Endodermal cell (in vitro differentiated cells): ENCODE measurements around the gene SIMC1. TPM values are rescaled to one million over a fixed set of nuclear protein-coding genes. Genes with fewer than 3 reads are reported as not detected.
"Not testable (repeated sequence)": the region's sequence is repeated elsewhere in the genome, so short reads cannot be mapped to it uniquely, and the experiment has no call there.

Experiments
- DNase-seq: peaks from one replicate; pipeline ENCODE4 v3.0.0-alpha.2; 2017
- H3K27ac ChIP-seq: 2 replicates; pipeline ENCODE4 v1.5.1; 2013; ENCODE audit warnings: mild to moderate bottlenecking, low read depth, low read length, moderate library complexity
- H3K27me3 ChIP-seq: 2 replicates; pipeline ENCODE4 v1.6.1; 2013; ENCODE audit warnings: mild to moderate bottlenecking, low read length, moderate library complexity; ENCODE audit not compliant: insufficient read depth, control insufficient read depth, poor library complexity, severe bottlenecking
- H3K36me3 ChIP-seq: 2 replicates; pipeline ENCODE4 v1.7.0; 2013; ENCODE audit warnings: mild to moderate bottlenecking, low read length, moderate library complexity; ENCODE audit not compliant: control insufficient read depth, insufficient read depth
- H3K4me1 ChIP-seq: one replicate; pipeline ENCODE4 v1.7.0; 2013; ENCODE audit warnings: low read length; ENCODE audit not compliant: control insufficient read depth, insufficient read depth
- H3K4me3 ChIP-seq: 2 replicates; pipeline ENCODE4 v1.5.1; 2013; ENCODE audit warnings: mild to moderate bottlenecking, low read length, moderate library complexity
- H3K9ac ChIP-seq: 2 replicates; pipeline ENCODE4 v1.6.1; 2013; ENCODE audit warnings: mild to moderate bottlenecking, low read length, moderate library complexity; ENCODE audit not compliant: poor library complexity, severe bottlenecking; ENCODE audit errors: extremely low read depth
- H3K9me3 ChIP-seq: 2 replicates; pipeline ENCODE4 v1.6.1; 2013; ENCODE audit warnings: mild to moderate bottlenecking, low read length, moderate library complexity; ENCODE audit not compliant: control insufficient read depth
- H3K27ac Mint-ChIP-seq: 2 replicates; pipeline ENCODE4 v1.8.0; 2020; ENCODE audit warnings: mixed read lengths
- H3K27me3 Mint-ChIP-seq: 2 replicates; pipeline ENCODE4 v1.8.0; 2021; ENCODE audit warnings: mild to moderate bottlenecking, mixed read lengths; ENCODE audit not compliant: insufficient read depth
- H3K36me3 Mint-ChIP-seq: 2 replicates; pipeline ENCODE4 v1.8.0; 2020; ENCODE audit warnings: low read depth, mixed read lengths
- H3K4me1 Mint-ChIP-seq: 2 replicates; pipeline ENCODE4 v1.8.0; 2020; ENCODE audit warnings: mixed read lengths
- H3K4me3 Mint-ChIP-seq: 2 replicates; pipeline ENCODE4 v1.8.0; 2020; ENCODE audit warnings: mild to moderate bottlenecking, moderate library complexity, mixed read lengths
- H3K9me3 Mint-ChIP-seq: 2 replicates; pipeline ENCODE4 v1.8.0; 2020; ENCODE audit warnings: mild to moderate bottlenecking, mixed read lengths
- CTCF ChIP-seq: fragments of 200-600 bp; sonication (generic); conservative IDR thresholded peaks from 2 replicates; pipeline ENCODE4 v1.5.0; 2021; ENCODE audit warnings: antibody characterized with exemption, mild to moderate bottlenecking
- WGBS, 2 experiments: methylation state at CpG; one replicate each; pipeline versions ENCODE4 v1.1.5 to v1.1.7; 2013; ENCODE audit warnings: missing lambda C conversion rate in 2 of 2, mixed read lengths in 1 of 2; ENCODE audit not compliant: insufficient coverage in 1 of 2, insufficient read length in 1 of 2; 5-methylcytosine and 5-hydroxymethylcytosine counted together
- long read RNA-seq, 4 experiments: library from polyadenylated mRNA in 2 of 4; library from RNA in 1 of 4; library from capped mRNA in 1 of 4; stranded (forward) in 3 of 4; unstranded in 1 of 4; transcript quantifications; one replicate each; pipeline ENCODE4 v2.0.0, GENCODE V29; 2020 to 2021; ENCODE audit warnings: inconsistent platforms in 1 of 4
- polyA plus RNA-seq, 2 experiments: library from polyadenylated mRNA; stranded (reverse); fragments of 50-300 nt; gene quantifications; one replicate each; pipeline ENCODE4 v1.2.3, GENCODE V29; 2013
- total RNA-seq, 2 donors: library from RNA; stranded (reverse); fragmentation: NEBNext Ultra II Directional in 1 of 2; extraction: Animal tissue kit (Norgen Biotek cat#: 25700) in 1 of 2; gene quantifications; 2 replicates in 1 of 2; 3 replicates in 1 of 2; pipeline ENCODE4 v1.2.1, GENCODE V29; 2021

The SIMC1 gene
- 10 to 100 TPM; 23.5 to 35.8 TPM for total RNA-seq
- 37.2 TPM for polyA plus RNA-seq (2013, experiment 1 of 2)
- polyA plus RNA-seq (2013, experiment 2 of 2): 36.2 TPM
- long read RNA-seq, experiment 1, transcript SIMC1-203 (10 exons, 2,694 nt): major isoform, 5 of 11 reads
- long read RNA-seq, experiment 1, partial matches to known transcripts: 2 of 11 reads
- long read RNA-seq, experiment 1, other reads (novel, unspliced or antisense): 3 of 11 reads
- long read RNA-seq, experiment 2, transcript SIMC1-203 (10 exons, 2,694 nt): major isoform, 43 of 58 reads
- long read RNA-seq, experiment 2, partial matches to known transcripts: 5 of 58 reads
- long read RNA-seq, experiment 2, other reads (novel, unspliced or antisense): 8 of 58 reads
- long read RNA-seq, experiment 3, transcript SIMC1-203 (10 exons, 2,694 nt): major isoform, 49 of 61 reads
- long read RNA-seq, experiment 3, partial matches to known transcripts: 4 of 61 reads
- long read RNA-seq, experiment 3, other reads (novel, unspliced or antisense): 5 of 61 reads
- long read RNA-seq, experiment 4, partial matches to known transcripts: 0 of 3 reads
- long read RNA-seq, experiment 4, other reads (novel, unspliced or antisense): 3 of 3 reads

- H3K4me3 ChIP-seq, H3K4me1 ChIP-seq, H3K4me1 Mint-ChIP-seq, H3K27me3 ChIP-seq, H3K9ac ChIP-seq, H3K9me3 ChIP-seq, H3K9me3 Mint-ChIP-seq, H3K27ac ChIP-seq, H3K36me3 Mint-ChIP-seq, H3K36me3 ChIP-seq, H3K27ac Mint-ChIP-seq: not testable (repeated sequence)
- peak; percentile 79 for DNase-seq
- Mint-ChIP-seq H3K4me3 (peak within 1 kb of the TSS; percentile 47), H3K27me3 (peaks cover 12% of the 10 kb centered on the region)
- 10 to 87% methylated on average over 3 to 36 of the region's 81 CpGs for WGBS, 2 experiments
These were observed at the start of gene SIMC1 for GRCh38 chr5:176237971-176238644. Gene SIMC1, plus strand, starts transcription at chr5:176238424. Its CDS starts 85 bp downstream, at chr5:176238509.

DNA sequence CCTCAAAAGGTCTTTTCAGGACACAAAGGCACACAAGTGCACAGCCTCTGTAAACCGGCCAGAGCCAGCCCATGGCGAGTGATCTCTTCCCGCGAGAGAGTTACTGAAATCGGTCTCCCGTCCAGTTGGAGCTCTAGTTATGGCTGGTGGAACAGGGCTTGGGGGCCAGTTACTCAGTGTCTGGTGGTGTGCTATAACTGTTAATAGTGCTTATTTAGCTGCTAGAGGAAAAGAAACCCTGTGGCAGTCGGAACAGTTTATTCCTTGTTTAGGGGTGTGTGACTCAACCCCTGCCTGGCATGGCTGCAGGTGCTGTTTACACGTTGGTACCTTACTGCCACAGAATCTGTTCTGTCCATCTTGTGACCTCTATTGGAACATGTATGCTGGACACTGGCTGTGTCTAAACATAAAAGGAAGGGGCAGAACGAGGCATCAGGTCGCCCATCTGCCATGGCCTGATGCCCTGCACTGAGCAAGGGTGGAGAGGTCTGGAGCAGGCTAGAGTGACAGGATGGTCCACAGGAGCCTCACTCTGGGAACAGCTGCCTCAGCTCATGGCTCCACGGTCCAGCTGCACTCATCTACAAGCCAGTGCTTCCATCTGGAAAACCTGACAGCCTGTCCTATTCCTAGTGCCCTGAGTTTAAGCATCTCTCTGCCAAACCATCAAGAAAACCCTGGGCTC lies 49.6 kb upstream of the SIMC1 start:
- no peak overlapping the region for H3K4me3 Mint-ChIP-seq
- no peaks in the 10 kb centered on the region for H3K36me3 ChIP-seq
- H3K9me3 ChIP-seq: no peaks in the 10 kb centered on the region
- H3K27ac ChIP-seq: no peak overlapping the region
- H3K27me3 ChIP-seq: no peaks in the 10 kb centered on the region
- no peaks in the 10 kb centered on the region for H3K9me3 Mint-ChIP-seq
- no peak overlapping the region for H3K4me3 ChIP-seq
- 94 to 100% methylated on average over 7 to 11 of the region's 11 CpGs for WGBS, 2 experiments
- peak; percentile 38 for DNase-seq
- H3K27me3 Mint-ChIP-seq: peaks cover 10% of the 10 kb centered on the region
- peaks cover 30% of the 10 kb centered on the region for H3K4me1 ChIP-seq
- H3K9ac ChIP-seq: no peak overlapping the region
- peaks cover 36% of the 10 kb centered on the region for H3K4me1 Mint-ChIP-seq
- no peak for TF ChIP-seq CTCF
- H3K27ac Mint-ChIP-seq: no peak overlapping the region
- H3K36me3 Mint-ChIP-seq: no peaks in the 10 kb centered on the region

- DNase-seq: peak; percentile 38
- H3K4me3 ChIP-seq: no peak overlapping the region
- H3K9ac ChIP-seq: no peak overlapping the region
- H3K4me3 Mint-ChIP-seq: no peak overlapping the region
- no peaks in the 10 kb centered on the region for H3K9me3 ChIP-seq
- peaks cover 17% of the 10 kb centered on the region for H3K27me3 Mint-ChIP-seq
- no peak for TF ChIP-seq CTCF
- H3K36me3 Mint-ChIP-seq: no peaks in the 10 kb centered on the region
- no peaks in the 10 kb centered on the region for H3K9me3 Mint-ChIP-seq
- WGBS, 2 experiments: 80 to 100% methylated on average over 6 to 7 of the region's 7 CpGs
- no peaks in the 10 kb centered on the region for H3K36me3 ChIP-seq
- no peaks in the 10 kb centered on the region for H3K27me3 ChIP-seq
- peaks cover 26% of the 10 kb centered on the region for H3K4me1 Mint-ChIP-seq
- no peak overlapping the region for H3K27ac Mint-ChIP-seq
- no peak overlapping the region for H3K27ac ChIP-seq
- peaks cover 24% of the 10 kb centered on the region for H3K4me1 ChIP-seq
These were observed 48.4 kb upstream of the SIMC1 start for GRCh38 chr5:176189857-176190256.
